Endothelial cell of umbilical vein (primary cell): ENCODE measurements around the gene ROBO2. TPM values are rescaled to one million over a fixed set of nuclear protein-coding genes. Genes with fewer than 3 reads are reported as not detected.

ENCODE experiments used
- BruUV-seq: library from RNA; stranded (reverse); fragments of 400-500 nt; replicated peaks from 2 replicates; lab custom pipeline; 2021; lab: Mats Ljungman, UMichigan
- CTCF ChIA-PET: fragments of 300-600, 350-600 bp; sonication (Branson Sonifier 250); formaldehyde crosslinking; loops from one replicate; lab custom pipeline; 2021; ENCODE audit warnings: antibody characterized with exemption, inconsistent platforms; lab: Charles Lee
- POLR2A ChIA-PET: fragments of 300-600, 350-600 bp; sonication (Branson Sonifier 250); formaldehyde crosslinking; loops from one replicate; lab custom pipeline; 2021; ENCODE audit warnings: antibody characterized with exemption, inconsistent platforms; lab: Charles Lee
- DNase-seq: peaks from one replicate; pipeline ENCODE4 v3.0.0-alpha.2; 2011; ENCODE audit warnings: low read depth, low spot score
- FAIRE-seq: peaks from 2 replicates; lab custom pipeline; 2011; peaks lifted over from hg19 to GRCh38; lab: Jason Lieb, UNC
- H2AFZ ChIP-seq: 2 replicates; pipeline ENCODE4 v1.6.0; 2012; ENCODE audit warnings: low read depth, low read length, control low read depth, inconsistent platforms
- H3K27ac ChIP-seq: 2 replicates; pipeline ENCODE4 v1.5.1; 2011; ENCODE audit warnings: low read depth, mild to moderate bottlenecking, control low read depth, low read length, moderate library complexity; ENCODE audit not compliant: insufficient read depth
- H3K27me3 ChIP-seq, 2 experiments: 2 replicates each; pipeline versions ENCODE4 v1.6.0 to v1.6.1; 2011; ENCODE audit warnings: low read length in 2 of 2, mixed read lengths in 1 of 2; ENCODE audit not compliant: control insufficient read depth in 2 of 2, insufficient read depth in 2 of 2
- H3K36me3 ChIP-seq, 2 experiments: 2 replicates in 1 of 2; 3 replicates in 1 of 2; pipeline ENCODE4 v1.5.1; 2011; ENCODE audit warnings: low read length in 2 of 2, mild to moderate bottlenecking in 1 of 2, moderate library complexity in 1 of 2; ENCODE audit not compliant: control insufficient read depth in 2 of 2, insufficient read depth in 2 of 2; ENCODE audit errors: extremely low read depth in 1 of 2
- H3K4me1 ChIP-seq: 3 replicates; pipeline ENCODE4 v1.5.1; 2011; ENCODE audit warnings: mild to moderate bottlenecking, low read length; ENCODE audit not compliant: control insufficient read depth, insufficient read depth; ENCODE audit errors: extremely low read depth
- H3K4me2 ChIP-seq: 2 replicates; pipeline ENCODE4 v1.6.1; 2011; ENCODE audit warnings: low read length, control low read depth, mixed read lengths; ENCODE audit not compliant: insufficient read depth
- H3K4me3 ChIP-seq, 3 experiments: fragments of 200-600 bp in 1 of 3; sonication (generic), shearing (Covaris generic) in 1 of 3; replicated peaks in 1 of 3; 2 replicates each; pipeline ENCODE4 v1.5.1; 2011 to 2016; ENCODE audit warnings: control low read depth in 3 of 3, low read length in 3 of 3, mild to moderate bottlenecking in 2 of 3, inconsistent platforms in 1 of 3, low read depth in 1 of 3, moderate library complexity in 1 of 3; ENCODE audit not compliant: insufficient read depth in 1 of 3
- H3K79me2 ChIP-seq: 2 replicates; pipeline ENCODE4 v1.6.0; 2012; ENCODE audit warnings: low read length, inconsistent platforms; ENCODE audit not compliant: control insufficient read depth, insufficient read depth
- H3K9ac ChIP-seq: replicated peaks from 2 replicates; pipeline ENCODE3; 2011; ENCODE audit warnings: low read length, control low read depth; ENCODE audit not compliant: insufficient read depth; ENCODE audit errors: extremely low read depth
- H3K9me1 ChIP-seq: replicated peaks from 3 replicates; pipeline ENCODE4 v1.6.0; 2011; ENCODE audit warnings: mild to moderate bottlenecking, low read length; ENCODE audit not compliant: control insufficient read depth, insufficient read depth; ENCODE audit errors: extremely low read depth
- H3K9me3 ChIP-seq: replicated peaks from 2 replicates; pipeline ENCODE4 v1.5.1; 2012; ENCODE audit warnings: low read length, inconsistent platforms; ENCODE audit not compliant: control insufficient read depth, insufficient read depth
- H4K20me1 ChIP-seq: replicated peaks from 2 replicates; pipeline ENCODE3; 2011; ENCODE audit warnings: mild to moderate bottlenecking, low read length; ENCODE audit not compliant: control insufficient read depth, insufficient read depth; ENCODE audit errors: extremely low read depth
- EZH2 ChIP-seq: IDR thresholded peaks from 2 replicates; pipeline ENCODE4 v1.6.1; 2012; ENCODE audit warnings: borderline replicate concordance, low read depth, mild to moderate bottlenecking, moderate library complexity, low read length, inconsistent platforms; ENCODE audit not compliant: severe bottlenecking
- FOS ChIP-seq: IDR thresholded peaks from 2 replicates; pipeline ENCODE4 v1.6.1; 2011; ENCODE audit warnings: mild to moderate bottlenecking, low read length, moderate library complexity, borderline replicate concordance; ENCODE audit not compliant: insufficient read depth
- GATA2 ChIP-seq: IDR thresholded peaks from 2 replicates; pipeline ENCODE4 v1.7.0; 2011; ENCODE audit warnings: low read depth, mild to moderate bottlenecking, moderate library complexity, mixed read lengths, low read length; ENCODE audit not compliant: insufficient read length, insufficient read depth
- JUN ChIP-seq: IDR thresholded peaks from 2 replicates; pipeline ENCODE4 v1.6.1; 2011; ENCODE audit warnings: borderline replicate concordance, low read depth; ENCODE audit not compliant: insufficient read length, insufficient read depth
- MYC ChIP-seq: IDR thresholded peaks from one replicate; pipeline ENCODE4 v1.6.1; 2011; ENCODE audit warnings: mild to moderate bottlenecking, low read depth, low read length
- POLR2A ChIP-seq: IDR thresholded peaks from 2 replicates; pipeline ENCODE4 v1.6.1; 2012; ENCODE audit warnings: low read depth, mild to moderate bottlenecking, control low read depth, low read length
- POLR2AphosphoS5 ChIP-seq: IDR thresholded peaks from 2 replicates; pipeline ENCODE4 v1.6.1; 2012; ENCODE audit warnings: low read depth, mild to moderate bottlenecking, control low read depth, low read length, moderate library complexity; ENCODE audit not compliant: insufficient read depth
- dilution Hi-C: fragments of 300-500 bp; cut with MboI; formaldehyde crosslinking; loops from one replicate; pipeline ENCODE4 v1.15.0; 2019; ENCODE audit warnings: low sequenced_read_pairs; ENCODE audit not compliant: extremely low pct_ligation_motif_present
- intact Hi-C: fragments of 100-400 bp; cut with micrococcal nuclease; formaldehyde crosslinking; loops from one replicate; pipeline ENCODE4 v1.10.0; 2022
- polyA plus RNA-seq, 4 experiments: library from polyadenylated mRNA; depleted of rRNA in 3 of 4; stranded (reverse) in 3 of 4; unstranded in 1 of 4; fragments of >200 nt; gene quantifications; 2 replicates each; pipeline versions ENCODE4 v1.2.1 to v1.2.3, GENCODE V29; 2011 to 2012; ENCODE audit warnings: missing spikeins in 1 of 4
- total RNA-seq: library from RNA; stranded (reverse); gene quantifications from 2 replicates; pipeline ENCODE4 v1.2.3, GENCODE V29; 2021
- TF ChIP-seq, protein P1 (sequence below): IDR thresholded peaks from 2 replicates; pipeline ENCODE4 v1.6.1; 2011; ENCODE audit not compliant: insufficient read depth, insufficient read length
- TF ChIP-seq, protein P2 (sequence below), 2 donors: IDR thresholded peaks; 1 replicate in 1 of 2; 2 replicates in 1 of 2; pipeline ENCODE4 v1.5.1; 2011; ENCODE audit warnings: low read length in 2 of 2, mild to moderate bottlenecking in 2 of 2, moderate library complexity in 2 of 2, control low read depth in 1 of 2, inconsistent platforms in 1 of 2, low read depth in 1 of 2; ENCODE audit not compliant: insufficient read depth in 1 of 2; ENCODE audit errors: extremely low read depth in 1 of 2

The ROBO2 gene
- total and polyA plus RNA-seq, 2 donors (not counting 3 experiments of a cell fraction or from before 2014, with no cell fraction given): not detected

DNA sequence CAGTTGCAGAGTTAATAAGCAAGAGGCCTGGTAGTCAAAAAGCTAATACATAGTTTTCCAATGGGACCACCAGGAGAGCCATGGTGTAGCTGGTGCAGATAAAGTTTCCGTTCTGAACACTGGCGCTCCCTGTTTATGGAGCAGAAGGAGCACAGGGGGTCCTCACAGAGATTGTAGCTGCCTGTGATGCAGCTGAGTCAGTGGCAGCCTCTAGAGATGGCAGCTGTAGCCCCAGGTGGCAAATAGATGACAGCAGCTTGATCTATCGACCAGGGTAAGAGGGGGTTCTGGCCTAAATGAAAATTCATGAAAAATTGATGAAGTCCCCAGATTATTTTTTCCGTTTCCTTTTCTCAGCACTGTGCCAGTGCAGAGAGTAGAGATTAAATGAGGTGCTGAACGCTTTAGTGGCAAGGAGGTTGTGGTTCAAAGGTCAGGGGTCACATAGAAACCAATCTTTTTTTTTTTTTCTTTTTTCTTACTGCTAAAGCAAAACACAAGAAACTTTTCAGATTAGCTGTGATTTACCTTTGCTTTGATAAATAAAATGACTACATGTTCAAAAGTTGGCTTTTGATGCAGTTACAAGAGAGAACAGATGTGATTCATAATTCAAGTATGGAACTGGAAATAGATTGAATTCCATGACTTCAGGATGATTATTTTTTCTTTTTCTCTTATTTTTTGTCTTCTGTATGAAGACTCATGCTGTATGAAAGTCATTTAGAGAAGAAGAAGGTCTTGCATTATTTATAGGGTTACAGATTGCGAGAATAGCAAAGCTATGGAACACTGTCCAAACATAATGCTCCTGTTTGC lies 63.3 kb downstream of the ROBO2 start:
- Histone ChIP-seq H3K79me2 (no peaks in the 10 kb centered on the region), H3K27me3 (no peaks in the 10 kb centered on the region), H3K27ac (no peak overlapping the region), H3K9me3 (no peaks in the 10 kb centered on the region), H3K4me3 (no peak overlapping the region), H3K4me1 (peaks cover 2% of the 10 kb centered on the region), H4K20me1 (no peaks in the 10 kb centered on the region), H3K9me1 (no peaks in the 10 kb centered on the region), H3K9ac (no peak overlapping the region), H3K36me3 (no peaks in the 10 kb centered on the region), H3K4me2 (no peak overlapping the region), H2AFZ (no peak overlapping the region)
- intact Hi-C loops: no loop called here
- CTCF ChIA-PET: interaction anchor here (1.4 kb wide), 1 partner anchor 11 kb away, joined by 3 read pairs; no protein-coding TSS in a partner anchor
- DNase-seq (no peak), FAIRE-seq (no peak)
- POLR2A ChIA-PET: no interaction called here
- no TSS peak for BruUV-seq
- TF ChIP-seq GATA2: no peak
- TF ChIP-seq, protein P1, sequence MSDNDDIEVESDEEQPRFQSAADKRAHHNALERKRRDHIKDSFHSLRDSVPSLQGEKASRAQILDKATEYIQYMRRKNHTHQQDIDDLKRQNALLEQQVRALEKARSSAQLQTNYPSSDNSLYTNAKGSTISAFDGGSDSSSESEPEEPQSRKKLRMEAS: no peak
- no peak for TF ChIP-seq POLR2AphosphoS5
- no peak for TF ChIP-seq POLR2A
- no peak for TF ChIP-seq MYC
- no peak for TF ChIP-seq EZH2
- TF ChIP-seq FOS: no peak
- TF ChIP-seq, protein P2, sequence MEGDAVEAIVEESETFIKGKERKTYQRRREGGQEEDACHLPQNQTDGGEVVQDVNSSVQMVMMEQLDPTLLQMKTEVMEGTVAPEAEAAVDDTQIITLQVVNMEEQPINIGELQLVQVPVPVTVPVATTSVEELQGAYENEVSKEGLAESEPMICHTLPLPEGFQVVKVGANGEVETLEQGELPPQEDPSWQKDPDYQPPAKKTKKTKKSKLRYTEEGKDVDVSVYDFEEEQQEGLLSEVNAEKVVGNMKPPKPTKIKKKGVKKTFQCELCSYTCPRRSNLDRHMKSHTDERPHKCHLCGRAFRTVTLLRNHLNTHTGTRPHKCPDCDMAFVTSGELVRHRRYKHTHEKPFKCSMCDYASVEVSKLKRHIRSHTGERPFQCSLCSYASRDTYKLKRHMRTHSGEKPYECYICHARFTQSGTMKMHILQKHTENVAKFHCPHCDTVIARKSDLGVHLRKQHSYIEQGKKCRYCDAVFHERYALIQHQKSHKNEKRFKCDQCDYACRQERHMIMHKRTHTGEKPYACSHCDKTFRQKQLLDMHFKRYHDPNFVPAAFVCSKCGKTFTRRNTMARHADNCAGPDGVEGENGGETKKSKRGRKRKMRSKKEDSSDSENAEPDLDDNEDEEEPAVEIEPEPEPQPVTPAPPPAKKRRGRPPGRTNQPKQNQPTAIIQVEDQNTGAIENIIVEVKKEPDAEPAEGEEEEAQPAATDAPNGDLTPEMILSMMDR (IDR thresholded peaks at IDR 0.05; ENCODE audit: extremely low read depth in 1 of 2, insufficient read depth in 1 of 2, low read depth in 1 of 2, low read length in 2 of 2): no peak
- no peak for TF ChIP-seq JUN
- dilution Hi-C loops: no loop called here
